Measurements from ENCODE around the gene CRBN.

The CRBN gene

GRCh38 chr3:3110299-3110630, 69.2 kb downstream of the CRBN start, which contains the start of gene IL5RA:
IL5RA (minus strand) TSS chr3:3110374; CDS start chr3:3104984, 5,390 bp downstream.
- DNase-seq (ENCODE audit: low read depth): no peak

DNA sequence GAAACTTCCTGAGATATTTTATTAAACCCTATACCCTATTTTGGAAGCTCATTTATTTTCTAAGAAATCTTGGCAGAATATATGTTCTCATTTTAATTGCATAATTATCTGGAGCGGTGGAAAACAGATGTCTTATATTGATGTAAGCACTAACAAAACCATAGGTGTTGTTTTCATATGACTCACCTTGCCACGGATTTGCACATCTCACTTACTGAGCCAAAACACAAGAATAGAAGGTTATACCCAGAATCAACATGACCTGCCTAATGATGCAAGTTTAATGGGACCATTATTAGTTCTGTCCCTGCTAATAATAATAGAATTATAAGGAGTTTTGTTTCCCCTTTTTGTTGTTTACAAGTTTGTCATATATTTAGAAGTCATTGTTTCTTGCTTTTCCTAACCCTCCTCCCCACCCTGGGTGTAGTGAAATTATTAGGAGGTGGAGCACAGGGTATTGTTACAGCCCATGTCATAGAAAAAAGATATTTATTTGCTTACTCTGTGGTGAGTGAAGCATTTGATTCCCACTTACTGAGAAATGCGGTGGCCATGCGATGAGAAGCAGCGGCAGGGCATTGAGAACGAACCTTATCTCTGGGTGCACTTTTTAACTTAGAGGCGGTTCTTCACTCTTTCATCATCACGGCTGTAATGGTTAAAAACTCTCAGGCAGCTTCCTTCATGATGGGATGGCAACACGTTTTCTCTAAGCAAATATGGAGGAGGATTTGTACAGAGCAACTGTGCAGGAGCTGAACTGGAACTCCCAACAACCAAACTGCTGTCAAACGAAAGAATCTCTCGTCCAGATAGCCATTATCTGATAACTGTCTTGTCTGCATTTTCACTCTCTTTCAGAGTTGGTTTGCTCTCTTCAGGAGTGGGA, 69.8 kb downstream of the CRBN start:
- no peak for DNase-seq (ENCODE audit: low read depth)

DNA sequence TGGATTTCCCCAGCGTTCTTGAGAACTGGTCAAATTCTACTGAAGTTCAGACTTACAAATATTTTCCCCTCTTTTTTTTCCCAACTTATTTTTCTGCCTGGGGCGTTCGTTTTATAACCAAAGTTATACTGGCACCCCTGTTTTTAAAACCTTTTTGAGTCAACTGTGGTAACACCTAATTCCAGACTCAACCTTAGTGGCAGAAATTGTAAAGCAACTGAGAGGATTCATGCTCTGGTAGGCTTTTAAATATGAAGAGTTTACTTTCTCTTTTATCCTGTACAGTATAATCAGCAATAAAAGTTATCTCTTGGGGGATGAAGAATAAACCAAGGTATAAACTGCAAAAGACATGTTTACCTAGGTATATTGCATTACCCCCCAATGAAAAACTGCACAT, 71.6 kb downstream of the CRBN start:
- no peak for DNase-seq (ENCODE audit: low read depth)

DNA sequence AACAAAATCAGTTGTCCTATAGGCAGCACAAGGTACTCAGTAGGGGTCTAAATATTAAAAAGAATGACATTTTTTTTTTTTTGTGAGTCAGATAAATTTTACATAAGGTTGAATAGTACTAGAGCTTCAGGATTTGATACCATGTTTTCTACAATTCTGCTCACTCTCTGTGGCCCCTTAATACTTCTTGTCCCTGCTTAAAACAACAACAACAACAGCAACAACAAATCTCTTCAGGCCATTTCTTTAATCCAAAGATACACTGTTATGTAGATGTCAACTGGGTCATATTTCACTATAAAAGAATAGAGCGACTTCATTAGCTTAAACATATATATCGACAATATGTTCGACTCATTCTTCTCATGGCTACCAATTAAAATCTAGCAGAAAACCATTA, 72.3 kb downstream of the CRBN start:
- DNase-seq (ENCODE audit: low read depth): no peak

DNA sequence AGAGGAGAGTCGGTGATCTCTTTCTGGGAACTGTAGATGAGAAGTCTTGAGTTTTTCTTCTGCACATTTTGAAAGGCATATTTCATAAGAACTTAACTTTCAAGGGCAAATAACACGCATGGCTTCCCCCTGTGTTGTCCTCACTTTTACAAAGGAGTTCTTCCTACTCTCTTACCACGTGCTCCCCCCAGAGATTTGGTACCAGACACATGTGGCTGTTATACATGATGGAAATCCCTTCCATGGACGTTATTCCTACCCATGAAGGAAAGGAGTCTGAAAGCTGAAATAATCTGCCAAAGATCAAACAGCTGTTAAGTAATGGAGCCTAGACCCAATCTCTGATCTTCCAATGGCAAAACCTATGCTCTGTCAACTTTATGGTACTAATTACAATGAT, 73.7 kb downstream of the CRBN start:
- DNase-seq (ENCODE audit: low read depth): no peak

GRCh38 chr3:3105246-3105645, 74.2 kb downstream of the CRBN start:
- DNase-seq (ENCODE audit: low read depth): no peak

DNA sequence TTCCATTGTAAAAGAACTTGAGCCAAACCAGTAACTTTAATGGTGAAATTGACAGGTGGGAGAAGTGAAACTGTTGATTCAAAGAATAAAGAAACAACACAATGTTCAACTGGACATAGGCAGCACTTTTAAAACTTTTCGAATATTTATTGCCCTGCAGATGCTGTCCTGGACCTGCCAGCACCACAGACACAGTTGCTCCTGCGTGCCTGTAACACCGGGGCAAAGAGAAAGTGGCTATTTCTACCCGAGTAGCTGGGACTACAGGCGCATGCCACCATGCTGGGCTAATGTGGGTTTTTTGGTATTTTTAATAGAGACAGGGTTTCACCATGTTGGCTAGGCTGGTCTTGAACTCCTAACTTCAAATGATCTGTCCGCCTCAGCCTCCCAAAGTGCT, 76.7 kb downstream of the CRBN start:
- no peak for DNase-seq (ENCODE audit: low read depth)

DNA sequence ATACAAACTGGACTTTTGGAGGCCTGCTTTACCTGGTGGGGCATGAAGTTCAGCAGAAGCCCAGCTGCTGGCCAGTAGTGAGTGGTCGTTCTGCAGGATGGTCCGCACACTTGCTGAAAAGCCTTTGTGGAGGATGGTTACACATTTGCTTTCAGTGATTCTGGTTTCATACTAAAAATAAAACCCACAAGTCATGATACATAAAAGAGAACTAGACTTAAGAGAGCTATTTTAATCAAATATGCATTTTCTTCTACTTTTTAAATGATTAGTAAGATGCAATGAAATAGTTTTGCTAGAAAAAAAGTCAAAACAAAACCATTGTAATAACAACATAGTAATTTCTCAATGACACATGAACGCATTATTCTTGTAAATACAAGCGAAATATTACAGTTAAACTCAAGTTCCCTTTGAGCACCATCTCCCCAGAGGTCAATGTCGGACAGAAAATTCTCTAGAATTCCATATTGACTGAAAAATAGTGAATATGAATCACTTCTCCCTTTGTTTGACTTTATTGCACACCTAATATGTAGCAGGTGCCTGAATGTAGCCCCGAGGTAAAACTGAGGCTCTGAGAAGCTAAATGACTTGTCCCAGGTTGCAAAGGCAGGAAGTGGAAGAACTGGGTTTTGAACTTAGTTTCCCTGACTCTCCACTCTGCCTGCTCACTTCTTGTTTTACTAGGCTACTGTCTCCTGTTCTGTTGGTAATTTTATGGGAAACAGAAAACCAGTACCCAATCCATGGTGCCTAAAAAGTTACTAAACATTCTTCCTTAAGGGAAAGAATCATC, 77.6 kb downstream of the CRBN start:
- no peak for DNase-seq (ENCODE audit: low read depth)

All from activated T-cell treated with anti-CD3 and anti-CD28 coated beads for 1 hour (primary cell).